Spinal cord (tissue), 10 donors: ENCODE results near the gene ANG. TPM values are rescaled to one million over a fixed set of nuclear protein-coding genes. Genes with fewer than 3 reads are reported as not detected.
"Not testable (repeated sequence)": the region's sequence is repeated elsewhere in the genome, so short reads cannot be mapped to it uniquely, and the experiment has no call there.

Source experiments
- DNase-seq, 6 donors: peaks; one replicate each; pipeline versions ENCODE4 v3.0.0 to v3.0.0-alpha.2; 2013 to 2015; ENCODE audit warnings: low spot score in 6 of 6, low read depth in 4 of 6
- H3K27ac ChIP-seq: one replicate; pipeline ENCODE4 v1.5.1; 2013; ENCODE audit warnings: low read depth, low read length, control low read depth
- H3K27me3 ChIP-seq: one replicate; pipeline ENCODE4 v1.6.1; 2013; ENCODE audit warnings: low read length; ENCODE audit not compliant: control insufficient read depth, insufficient read depth
- H3K36me3 ChIP-seq: one replicate; pipeline ENCODE4 v1.6.1; 2013; ENCODE audit warnings: low read length; ENCODE audit not compliant: control insufficient read depth, insufficient read depth
- H3K4me1 ChIP-seq: one replicate; pipeline ENCODE4 v1.6.1; 2013; ENCODE audit warnings: low read length; ENCODE audit not compliant: control insufficient read depth, insufficient read depth
- H3K4me3 ChIP-seq: one replicate; pipeline ENCODE4 v1.5.1; 2013; ENCODE audit warnings: low read depth, low read length, control low read depth
- H3K9me3 ChIP-seq: one replicate; pipeline ENCODE4 v1.6.1; 2013; ENCODE audit warnings: low read length; ENCODE audit not compliant: control insufficient read depth, insufficient read depth
- WGBS: methylation state at CpG from one replicate; pipeline ENCODE4 v1.1.5; 2013; ENCODE audit warnings: missing lambda C conversion rate; ENCODE audit not compliant: insufficient coverage; 5-methylcytosine and 5-hydroxymethylcytosine counted together
- polyA plus RNA-seq, 2 donors: library from polyadenylated mRNA; unstranded; fragments of 120-200 nt; gene quantifications; one replicate each; pipeline ENCODE4 v1.2.1, GENCODE V29; 2013; ENCODE audit not compliant: insufficient read length in 2 of 2
- total RNA-seq, 2 donors: library from RNA; depleted of rRNA in 1 of 2; stranded (reverse); fragments of 120-200 nt in 1 of 2; fragments of >200 nt in 1 of 2; gene quantifications; one replicate each; pipeline versions ENCODE4 v1.2.3 to v1.2.4, GENCODE V29; 2013 to 2014
- donor health status: healthy.

The ANG gene
- total and polyA plus RNA-seq, 4 donors, result 1.4 to 6.0 (median 2.7) TPM

GRCh38 chr14:20657216-20658211, 31.1 kb upstream of the ANG start:
- Histone ChIP-seq H3K27ac (no peak overlapping the region), H3K4me1 (peaks cover 8% of the 10 kb centered on the region), H3K4me3 (no peak overlapping the region), H3K36me3 (no peaks in the 10 kb centered on the region), H3K27me3 (peaks cover 75% of the 10 kb centered on the region), H3K9me3 (no peaks in the 10 kb centered on the region)
- no peak for DNase-seq
- WGBS, result 13% methylated on average over 22 of the region's 28 CpGs

- H3K36me3 ChIP-seq, result no peaks in the 10 kb centered on the region
- peaks cover 76% of the 10 kb centered on the region for H3K27me3 ChIP-seq
- 84% methylated on average over 3 of the region's 3 CpGs for WGBS
These were observed 30.3 kb upstream of the ANG start for GRCh38 chr14:20658246-20658645.

GRCh38 chr14:20659336-20659735, 29.2 kb upstream of the ANG start:
- H3K27ac ChIP-seq, result no peak overlapping the region
- peaks cover 9% of the 10 kb centered on the region for H3K4me1 ChIP-seq
- H3K27me3 ChIP-seq, result peaks cover 78% of the 10 kb centered on the region
- no peak overlapping the region for H3K4me3 ChIP-seq
- H3K9me3 ChIP-seq, result no peaks in the 10 kb centered on the region
- no peaks in the 10 kb centered on the region for H3K36me3 ChIP-seq
- 68% methylated on average over 5 of the region's 6 CpGs for WGBS
- no peak for DNase-seq

More at GRCh38 chr14:20658246-20658645, 30.3 kb upstream of the ANG start:
- Histone ChIP-seq H3K4me1 (peaks cover 6% of the 10 kb centered on the region), H3K27ac (no peak overlapping the region), H3K9me3 (no peaks in the 10 kb centered on the region), H3K4me3 (no peak overlapping the region)
- DNase-seq, result no peak

GRCh38 chr14:20659813-20660395, 28.7 kb upstream of the ANG start:
- peaks cover 81% of the 10 kb centered on the region for H3K27me3 ChIP-seq
- H3K27ac ChIP-seq, result no peak overlapping the region
- no peaks in the 10 kb centered on the region for H3K9me3 ChIP-seq
- peaks cover 9% of the 10 kb centered on the region for H3K4me1 ChIP-seq
- H3K36me3 ChIP-seq, result no peaks in the 10 kb centered on the region
- no peak overlapping the region for H3K4me3 ChIP-seq
- WGBS, result 34% methylated on average over 23 of the region's 26 CpGs
- DNase-seq, result no peak

- Histone ChIP-seq H3K4me3 (no peak overlapping the region), H3K27me3 (peaks cover 71% of the 10 kb centered on the region), H3K27ac (no peak overlapping the region), H3K36me3 (no peaks in the 10 kb centered on the region), H3K4me1 (peaks cover 9% of the 10 kb centered on the region), H3K9me3 (no peaks in the 10 kb centered on the region)
- no peak for DNase-seq
- WGBS, result no CpG with 5 or more reads among the region's 2 CpGs
These were observed 27.4 kb upstream of the ANG start for GRCh38 chr14:20661197-20661596.

- WGBS, result 3% methylated on average over 27 of the region's 31 CpGs
- Histone ChIP-seq H3K9me3 (no peaks in the 10 kb centered on the region), H3K36me3 (no peaks in the 10 kb centered on the region), H3K27ac (no peak overlapping the region), H3K4me1 (peaks cover 9% of the 10 kb centered on the region), H3K27me3 (peaks cover 52% of the 10 kb centered on the region), H3K4me3 (no peak overlapping the region)
- peak in 3 of 6 donors; percentile 13 to 49 (median 46) for DNase-seq
These were observed 25.4 kb upstream of the ANG start for GRCh38 chr14:20662968-20663732.

GRCh38 chr14:20666400-20666961, 22.1 kb upstream of the ANG start:
- DNase-seq, H3K27ac ChIP-seq, H3K4me1 ChIP-seq, H3K4me3 ChIP-seq, H3K9me3 ChIP-seq, H3K36me3 ChIP-seq: not testable (repeated sequence)
- H3K27me3 ChIP-seq, result peaks cover 31% of the 10 kb centered on the region
- 90% methylated on average over 1 of the region's 7 CpGs for WGBS

- Histone ChIP-seq H3K27me3 (peaks cover 17% of the 10 kb centered on the region), H3K4me3 (no peak overlapping the region), H3K36me3 (no peaks in the 10 kb centered on the region), H3K9me3 (no peaks in the 10 kb centered on the region), H3K4me1 (peaks cover 8% of the 10 kb centered on the region), H3K27ac (no peak overlapping the region)
- 83% methylated on average over 1 of the region's 2 CpGs for WGBS
- DNase-seq, result no peak
These were observed 20.6 kb upstream of the ANG start for GRCh38 chr14:20667957-20668356.

GRCh38 chr14:20668969-20669368, 19.6 kb upstream of the ANG start:
- peaks cover 7% of the 10 kb centered on the region for H3K27me3 ChIP-seq
- H3K9me3 ChIP-seq, result no peaks in the 10 kb centered on the region
- no peak overlapping the region for H3K4me3 ChIP-seq
- H3K36me3 ChIP-seq, result no peaks in the 10 kb centered on the region
- no peak for DNase-seq
- no peak overlapping the region for H3K27ac ChIP-seq
- H3K4me1 ChIP-seq, result no peaks in the 10 kb centered on the region
- WGBS, result 84% methylated on average over 2 of the region's 2 CpGs
